ENCODE results near the gene RNF41. TPM values are rescaled to one million over a fixed set of nuclear protein-coding genes. Genes with fewer than 3 reads are reported as not detected.

Gene RNF41
- total and polyA plus RNA-seq, 2 donors (not counting 3 experiments of a cell fraction or from before 2014, with no cell fraction given) = 88.3 to 203 TPM

- H3K9me1 ChIP-seq (replicated peaks; ENCODE audit: control insufficient read depth, extremely low read depth, insufficient read depth, low read length) = no peaks in the 10 kb centered on the region
- H3K27me3 ChIP-seq (ENCODE audit: control insufficient read depth in 2 of 2, insufficient read depth in 2 of 2, low read length in 2 of 2) = no peaks in the 10 kb centered on the region
- H3K4me2 ChIP-seq (ENCODE audit: insufficient read depth, low read length) = no peak overlapping the region
- no peaks in the 10 kb centered on the region for H4K20me1 ChIP-seq (replicated peaks; ENCODE audit: control insufficient read depth, extremely low read depth, insufficient read depth, low read length)
- no peak overlapping the region for H2AFZ ChIP-seq (ENCODE audit: low read depth, low read length)
- FAIRE-seq = no peak
- no peak overlapping the region for H3K4me3 ChIP-seq (replicated peaks in 1 of 3; ENCODE audit: insufficient read depth in 1 of 3, low read depth in 1 of 3, low read length in 3 of 3)
- ChIA-PET CTCF (no interaction called here), POLR2A (no interaction called here)
- H3K9me3 ChIP-seq (replicated peaks; ENCODE audit: control insufficient read depth, insufficient read depth, low read length) = no peaks in the 10 kb centered on the region
- intact Hi-C loops (cut with micrococcal nuclease) (no loop called here), dilution Hi-C loops (cut with MboI; ENCODE audit: extremely low pct_ligation_motif_present, low sequenced_read_pairs) (no loop called here)
- DNase-seq (ENCODE audit: low read depth, low spot score) = no peak
- TF ChIP-seq FOS (IDR thresholded peaks at IDR 0.05; ENCODE audit: borderline replicate concordance, insufficient read depth, low read length) = no peak
- TF ChIP-seq MAX (IDR thresholded peaks at IDR 0.05; ENCODE audit: insufficient read depth, insufficient read length) = no peak
- no peak for TF ChIP-seq MYC (IDR thresholded peaks at IDR 0.05; ENCODE audit: low read depth, low read length)
- no peak for TF ChIP-seq JUN (IDR thresholded peaks at IDR 0.05; ENCODE audit: borderline replicate concordance, insufficient read depth, insufficient read length, low read depth)
- TF ChIP-seq GATA2 (IDR thresholded peaks at IDR 0.05; ENCODE audit: insufficient read depth, insufficient read length, low read depth, low read length) = no peak
- no peak for TF ChIP-seq POLR2A (IDR thresholded peaks at IDR 0.05; ENCODE audit: low read depth, low read length)
- TF ChIP-seq POLR2AphosphoS5 (IDR thresholded peaks at IDR 0.05; ENCODE audit: insufficient read depth, low read depth, low read length) = no peak
- no peak for TF ChIP-seq EZH2 (IDR thresholded peaks at IDR 0.05; ENCODE audit: borderline replicate concordance, low read depth, low read length, severe bottlenecking)
- TF ChIP-seq CTCF (IDR thresholded peaks at IDR 0.05; ENCODE audit: extremely low read depth in 1 of 2, insufficient read depth in 1 of 2, low read depth in 1 of 2, low read length in 2 of 2) = no peak
- no TSS peak for BruUV-seq (replicated peaks)
- peaks cover 27 to 81% of the 10 kb centered on the region in 2 experiments for H3K36me3 ChIP-seq (ENCODE audit: control insufficient read depth in 2 of 2, extremely low read depth in 1 of 2, insufficient read depth in 2 of 2, low read length in 2 of 2)
- no peak overlapping the region for H3K9ac ChIP-seq (replicated peaks; ENCODE audit: extremely low read depth, insufficient read depth, low read length)
- H3K27ac ChIP-seq (ENCODE audit: insufficient read depth, low read depth, low read length) = no peak overlapping the region
- no peaks in the 10 kb centered on the region for H3K79me2 ChIP-seq (ENCODE audit: control insufficient read depth, insufficient read depth, low read length)
- no peaks in the 10 kb centered on the region for H3K4me1 ChIP-seq (ENCODE audit: control insufficient read depth, extremely low read depth, insufficient read depth, low read length)
Observed at GRCh38 chr12:56243731-56244181, 22.0 kb upstream of the RNF41 start.

Measured in endothelial cell of umbilical vein (primary cell).